Renal cortical epithelial cell (primary cell): ENCODE measurements around the gene EFNA5. TPM values are rescaled to one million over a fixed set of nuclear protein-coding genes. Genes with fewer than 3 reads are reported as not detected.
"Not testable (repeated sequence)": the region's sequence is repeated elsewhere in the genome, so short reads cannot be mapped to it uniquely, and the experiment has no call there.

ENCODE experiments used
- DNase-seq: peaks from one replicate; pipeline ENCODE4 v3.0.0-alpha.2; 2011; ENCODE audit warnings: low read depth
- total RNA-seq: library from RNA; depleted of rRNA; stranded (reverse); fragments of >200 nt; gene quantifications from 2 replicates; pipeline ENCODE4 v1.2.3, GENCODE V29; 2014

EFNA5 gene
- total RNA-seq, 1 donor from 2014 or later = 107 TPM

- DNase-seq = peak; percentile 80
Observed at GRCh38 chr5:107518616-107519015, 152.1 kb downstream of the EFNA5 start.

- no peak for DNase-seq
Observed at GRCh38 chr5:107518190-107518589, 152.5 kb downstream of the EFNA5 start.

GRCh38 chr5:107517185-107518033, 153.3 kb downstream of the EFNA5 start:
- DNase-seq = no peak

GRCh38 chr5:107516452-107517184, 154.1 kb downstream of the EFNA5 start:
- peak; percentile 66 for DNase-seq

GRCh38 chr5:107515521-107516080, 155.1 kb downstream of the EFNA5 start:
- no peak for DNase-seq

- DNase-seq = peak; percentile 89
Observed at GRCh38 chr5:107514305-107514704, 156.4 kb downstream of the EFNA5 start.

DNA sequence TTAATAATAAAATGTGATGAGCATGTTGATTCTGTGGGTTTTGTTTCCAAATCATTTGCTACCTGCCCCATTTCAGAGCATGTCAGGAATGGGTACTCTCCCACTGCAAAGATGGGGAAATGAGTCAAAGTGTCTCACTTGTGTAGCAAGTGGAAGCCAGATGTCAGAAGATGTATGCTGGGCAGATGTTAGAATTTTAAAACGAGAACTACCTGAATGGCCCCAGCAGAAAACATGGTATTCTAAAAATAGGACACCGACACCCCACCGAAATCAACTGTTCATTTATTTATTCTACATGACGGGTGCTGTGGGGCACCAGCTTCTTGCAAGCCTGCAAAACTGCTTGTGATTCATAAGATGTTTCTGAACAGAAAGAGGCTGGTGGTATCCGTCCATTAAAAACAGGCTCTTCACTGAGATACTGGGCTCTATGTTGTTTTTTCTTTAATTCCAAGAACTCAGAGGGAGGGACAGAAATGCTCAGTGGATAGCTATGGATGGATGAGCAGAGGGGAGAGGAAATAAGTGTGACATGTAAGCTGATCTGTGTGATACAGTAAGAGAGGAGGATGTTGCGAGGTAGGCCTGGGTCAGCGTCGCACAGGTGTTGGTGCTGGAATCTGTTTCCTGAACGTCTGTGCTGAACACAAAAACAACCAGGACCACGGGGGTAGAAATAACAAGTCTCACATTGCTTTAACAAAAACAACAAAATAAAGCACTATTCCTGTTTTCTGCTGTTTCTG, 157.2 kb downstream of the EFNA5 start:
- no peak for DNase-seq

DNA sequence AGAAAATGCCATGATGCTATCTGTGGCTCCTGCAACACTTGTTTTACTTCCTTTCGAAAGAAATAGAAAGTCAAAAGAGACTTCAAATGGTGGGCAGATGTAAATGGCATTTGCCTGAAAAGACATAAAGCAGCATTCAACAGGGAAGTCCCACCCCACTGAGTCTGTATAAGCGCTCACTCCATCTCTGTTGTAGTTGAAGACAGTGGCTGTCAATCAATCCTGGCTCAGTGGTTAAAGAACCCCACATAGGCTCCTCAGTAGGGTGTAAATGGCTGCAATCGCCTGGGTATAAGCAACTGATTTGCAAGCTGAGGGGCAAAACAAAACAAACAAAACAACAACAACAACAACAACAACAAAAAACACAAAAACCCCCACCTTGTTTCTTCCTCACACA, 158.7 kb downstream of the EFNA5 start:
- no peak for DNase-seq

GRCh38 chr5:107510125-107510524, 160.6 kb downstream of the EFNA5 start:
- DNase-seq = no peak

- DNase-seq = peak; percentile 54
Observed at GRCh38 chr5:107508097-107508496, 162.6 kb downstream of the EFNA5 start.

GRCh38 chr5:107505763-107506534, 164.8 kb downstream of the EFNA5 start:
- peak; percentile 73 for DNase-seq

GRCh38 chr5:107504424-107504823, 166.3 kb downstream of the EFNA5 start:
- DNase-seq = no peak

GRCh38 chr5:107502676-107503060, 168.1 kb downstream of the EFNA5 start:
- DNase-seq = no peak

- peak; percentile 61 for DNase-seq
Observed at GRCh38 chr5:107501965-107502675, 168.6 kb downstream of the EFNA5 start.

DNA sequence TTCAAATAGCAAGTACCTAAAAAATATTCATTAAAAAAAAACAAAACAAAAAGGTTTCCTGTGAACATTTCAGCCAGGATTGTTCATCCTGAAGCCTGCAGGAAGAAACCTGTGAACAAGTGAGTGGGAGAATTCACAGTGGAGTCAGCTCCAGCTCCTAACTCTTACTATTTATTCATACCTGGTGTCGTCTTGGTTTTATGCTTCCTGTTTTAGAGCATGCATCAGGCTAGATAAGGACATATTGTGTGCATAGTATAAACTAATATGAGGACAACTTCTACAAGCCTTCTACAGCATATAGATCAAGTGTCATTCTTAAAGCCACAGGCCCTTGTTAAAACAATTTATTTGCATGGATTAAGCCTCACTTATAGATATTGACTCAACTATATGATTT, 169.9 kb downstream of the EFNA5 start:
- DNase-seq = no peak

DNA sequence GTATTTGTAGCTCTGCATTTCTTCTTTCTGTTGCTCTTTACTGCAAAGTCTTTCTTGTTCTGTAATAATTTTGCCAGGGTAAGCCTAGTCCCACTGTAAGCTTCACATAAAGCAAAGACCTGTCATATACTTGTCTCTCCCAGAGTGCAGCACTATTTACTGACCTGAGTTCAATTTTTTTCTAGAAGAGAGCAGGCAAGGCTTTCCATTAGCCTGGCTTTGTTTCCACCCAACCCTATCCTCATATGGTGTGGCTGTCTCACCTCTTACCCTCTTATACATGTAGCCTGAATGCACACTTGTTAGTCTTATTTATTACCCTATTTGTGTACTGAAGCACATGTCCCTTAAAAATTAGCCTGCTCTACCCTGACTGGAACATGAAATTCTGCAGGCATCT, 170.4 kb downstream of the EFNA5 start:
- DNase-seq = no peak

DNA sequence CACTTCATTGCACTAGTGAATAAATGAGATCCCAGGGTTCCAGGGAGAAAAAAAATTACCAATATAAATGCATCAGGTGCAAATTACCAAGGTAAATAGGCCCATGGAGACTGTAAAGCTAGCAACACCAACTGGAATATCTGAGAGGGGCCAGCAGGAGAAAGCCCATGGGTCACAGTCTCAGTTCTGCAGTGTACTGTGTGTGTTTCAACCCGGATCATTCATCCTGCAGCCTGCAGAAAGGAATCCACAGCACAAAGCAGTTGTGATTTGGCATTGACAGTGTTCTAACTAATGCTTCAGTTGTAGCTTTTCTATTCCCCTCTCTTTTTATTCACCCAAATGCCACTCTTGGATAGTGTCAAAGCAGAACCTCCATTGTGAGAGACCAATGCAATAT, 171.0 kb downstream of the EFNA5 start:
- no peak for DNase-seq

GRCh38 chr5:107499237-107499636, 171.5 kb downstream of the EFNA5 start:
- DNase-seq = no peak

DNA sequence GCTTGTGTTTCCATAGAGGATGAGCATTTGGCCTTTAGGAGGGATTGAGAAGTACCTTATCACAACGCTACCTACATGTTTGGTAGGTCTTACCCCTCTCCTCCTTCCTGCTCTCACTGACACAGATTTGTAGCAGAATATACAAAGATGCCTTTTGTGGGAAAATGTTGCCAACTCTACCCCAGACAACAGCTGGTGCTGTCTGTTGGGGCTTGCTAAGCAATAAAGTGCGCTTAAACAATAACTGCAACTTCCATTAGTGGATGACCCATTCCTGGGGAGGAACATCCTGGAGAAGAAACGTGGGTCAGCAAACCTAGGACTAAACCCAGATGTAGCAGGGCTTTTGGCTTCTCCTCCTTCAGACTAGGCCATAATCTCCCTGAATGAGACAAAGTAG, 174.3 kb downstream of the EFNA5 start:
- DNase-seq = no peak

- DNase-seq = not testable (repeated sequence)
Observed at GRCh38 chr5:107494129-107494528, 176.6 kb downstream of the EFNA5 start.
